ENCODE measurements around the gene BRME1.

DNA sequence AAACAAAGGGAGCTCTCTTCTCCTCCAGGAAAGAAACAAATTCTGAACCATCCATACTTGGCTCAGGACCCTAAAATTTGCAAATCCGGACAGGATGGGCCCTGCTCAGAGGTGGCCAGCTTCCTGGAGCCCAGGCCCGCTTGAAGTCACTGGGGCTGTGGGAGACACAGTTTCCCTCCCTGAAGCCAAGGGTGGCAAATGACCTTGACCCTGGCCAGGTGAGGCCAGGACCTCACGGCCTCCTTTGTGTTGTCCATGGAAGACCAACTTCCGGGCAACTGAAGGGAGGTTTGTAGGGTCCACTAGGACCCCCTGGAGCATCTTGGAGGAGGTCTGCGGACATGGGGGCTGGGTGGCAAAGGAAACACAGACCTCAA is 23.5 kb downstream of the BRME1 start:
- TF ChIP-seq POLR2A (IDR thresholded peaks at IDR 0.05): no peak
- TF ChIP-seq EP300 (IDR thresholded peaks at IDR 0.05): no peak
- TF ChIP-seq, protein P1, sequence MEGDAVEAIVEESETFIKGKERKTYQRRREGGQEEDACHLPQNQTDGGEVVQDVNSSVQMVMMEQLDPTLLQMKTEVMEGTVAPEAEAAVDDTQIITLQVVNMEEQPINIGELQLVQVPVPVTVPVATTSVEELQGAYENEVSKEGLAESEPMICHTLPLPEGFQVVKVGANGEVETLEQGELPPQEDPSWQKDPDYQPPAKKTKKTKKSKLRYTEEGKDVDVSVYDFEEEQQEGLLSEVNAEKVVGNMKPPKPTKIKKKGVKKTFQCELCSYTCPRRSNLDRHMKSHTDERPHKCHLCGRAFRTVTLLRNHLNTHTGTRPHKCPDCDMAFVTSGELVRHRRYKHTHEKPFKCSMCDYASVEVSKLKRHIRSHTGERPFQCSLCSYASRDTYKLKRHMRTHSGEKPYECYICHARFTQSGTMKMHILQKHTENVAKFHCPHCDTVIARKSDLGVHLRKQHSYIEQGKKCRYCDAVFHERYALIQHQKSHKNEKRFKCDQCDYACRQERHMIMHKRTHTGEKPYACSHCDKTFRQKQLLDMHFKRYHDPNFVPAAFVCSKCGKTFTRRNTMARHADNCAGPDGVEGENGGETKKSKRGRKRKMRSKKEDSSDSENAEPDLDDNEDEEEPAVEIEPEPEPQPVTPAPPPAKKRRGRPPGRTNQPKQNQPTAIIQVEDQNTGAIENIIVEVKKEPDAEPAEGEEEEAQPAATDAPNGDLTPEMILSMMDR (IDR thresholded peaks at IDR 0.05): no peak

Data from ovary (tissue), 3 donors.